Hepatocyte (in vitro differentiated cells): Measurements from ENCODE around the gene GCH1. TPM values are rescaled to one million over a fixed set of nuclear protein-coding genes. Genes with fewer than 3 reads are reported as not detected.

Source experiments
- DNase-seq: peaks from one replicate; pipeline ENCODE4 v3.0.0-alpha.2; 2016; ENCODE audit warnings: low spot score
- H2AFZ ChIP-seq: fragments of 200-600 bp; sonication (generic); 2 replicates; pipeline ENCODE4 v1.6.0; 2016; ENCODE audit warnings: antibody characterized with exemption, mild to moderate bottlenecking
- H3K27ac ChIP-seq: fragments of 200-600 bp; sonication (generic); 2 replicates; pipeline ENCODE4 v1.5.1; 2016; ENCODE audit warnings: mild to moderate bottlenecking
- H3K27me3 ChIP-seq: fragments of 200-600 bp; sonication (generic); 2 replicates; pipeline ENCODE4 v1.6.1; 2016
- H3K36me3 ChIP-seq: fragments of 200-600 bp; sonication (generic); replicated peaks from 2 replicates; pipeline ENCODE4 v1.5.1; 2016; ENCODE audit warnings: low read depth; ENCODE audit not compliant: insufficient read depth
- H3K4me1 ChIP-seq: fragments of 200-600 bp; sonication (generic); 2 replicates; pipeline ENCODE4 v1.5.1; 2016; ENCODE audit warnings: mild to moderate bottlenecking, moderate library complexity; ENCODE audit not compliant: insufficient read depth
- H3K4me2 ChIP-seq: fragments of 200-600 bp; sonication (generic); 2 replicates; pipeline ENCODE4 v1.6.0; 2016
- H3K4me3 ChIP-seq: fragments of 200-600 bp; sonication (generic); 2 replicates; pipeline ENCODE4 v1.5.1; 2016; ENCODE audit warnings: mild to moderate bottlenecking
- H3K79me2 ChIP-seq: fragments of 200-600 bp; sonication (generic); 2 replicates; pipeline ENCODE4 v1.6.0; 2017; ENCODE audit warnings: mild to moderate bottlenecking
- H3K9me2 ChIP-seq: fragments of 200-600 bp; sonication (generic); replicated peaks from 2 replicates; pipeline ENCODE4 v1.6.0; 2017; ENCODE audit warnings: mild to moderate bottlenecking; ENCODE audit not compliant: insufficient read depth
- H3K9me3 ChIP-seq: fragments of 200-600 bp; sonication (generic); 2 replicates; pipeline ENCODE4 v1.5.1; 2016; ENCODE audit warnings: low read depth, mild to moderate bottlenecking
- H4K20me1 ChIP-seq: fragments of 200-600 bp; sonication (generic); 2 replicates; pipeline ENCODE4 v1.6.0; 2016; ENCODE audit warnings: mild to moderate bottlenecking; ENCODE audit not compliant: insufficient read depth, poor library complexity, severe bottlenecking
- CTCF ChIP-seq: fragments of 200-600 bp; sonication (generic); IDR thresholded peaks from 2 replicates; pipeline ENCODE4 v1.5.1; 2016; ENCODE audit warnings: antibody characterized with exemption, mild to moderate bottlenecking; ENCODE audit not compliant: poor library complexity
- EZH2 ChIP-seq: fragments of 200-600 bp; sonication (generic); IDR thresholded peaks from 2 replicates; pipeline ENCODE4 v1.6.1; 2016; ENCODE audit warnings: antibody characterized with exemption, mild to moderate bottlenecking, borderline replicate concordance
- EZH2phosphoT487 ChIP-seq: fragments of 200-600 bp; sonication (generic); IDR thresholded peaks from one replicate; pipeline ENCODE4 v1.6.1; 2018; ENCODE audit warnings: antibody characterized with exemption, mild to moderate bottlenecking, low read depth, moderate library complexity; ENCODE audit not compliant: unreplicated experiment, severe bottlenecking
- WGBS: methylation state at CpG from one replicate; pipeline ENCODE4 v1.1.6; 2016; ENCODE audit warnings: low lambda C conversion rate; ENCODE audit errors: missing lambda C conversion rate; 5-methylcytosine and 5-hydroxymethylcytosine counted together
- polyA plus RNA-seq: library from polyadenylated mRNA; unstranded; fragments of >200 nt; fragmentation: Nextera tagmentation; extraction: Ambion mirVana; gene quantifications from 2 replicates; pipeline ENCODE4 v1.2.1, GENCODE V29; 2016
- total RNA-seq: library from RNA; depleted of rRNA; stranded (reverse); fragments of >200 nt; gene quantifications from 2 replicates; pipeline ENCODE4 v1.2.3, GENCODE V29; 2014

The GCH1 gene
- total and polyA plus RNA-seq, 2 experiments from 2014 or later, result 19.3 to 29.9 TPM

GRCh38 chr14:54813081-54813480 is 89.5 kb downstream of the GCH1 start:
- Histone ChIP-seq H3K36me3 (no peaks in the 10 kb centered on the region), H3K9me3 (no peaks in the 10 kb centered on the region), H3K27ac (no peak overlapping the region), H3K79me2 (no peaks in the 10 kb centered on the region), H2AFZ (no peak overlapping the region), H4K20me1 (no peaks in the 10 kb centered on the region), H3K9me2 (no peaks in the 10 kb centered on the region), H3K27me3 (no peaks in the 10 kb centered on the region), H3K4me3 (no peak overlapping the region), H3K4me2 (no peak overlapping the region), H3K4me1 (peaks cover 2% of the 10 kb centered on the region)
- 97% methylated on average over 2 of the region's 2 CpGs for WGBS
- TF ChIP-seq CTCF (no peak), EZH2phosphoT487 (no peak), EZH2 (no peak)
- no peak for DNase-seq

- 69% methylated on average over 6 of the region's 6 CpGs for WGBS
- Histone ChIP-seq H3K9me3 (no peaks in the 10 kb centered on the region), H3K4me1 (no peaks in the 10 kb centered on the region), H3K79me2 (no peaks in the 10 kb centered on the region), H2AFZ (no peak overlapping the region), H3K27me3 (no peaks in the 10 kb centered on the region), H3K4me3 (no peak overlapping the region), H3K27ac (no peak overlapping the region), H3K4me2 (no peak overlapping the region), H3K36me3 (no peaks in the 10 kb centered on the region), H4K20me1 (no peaks in the 10 kb centered on the region), H3K9me2 (no peaks in the 10 kb centered on the region)
- DNase-seq, result no peak
- TF ChIP-seq CTCF (no peak), EZH2phosphoT487 (no peak), EZH2 (no peak)
Observed at GRCh38 chr14:54812617-54813016, 90.0 kb downstream of the GCH1 start.

GRCh38 chr14:54809767-54810166 is 92.9 kb downstream of the GCH1 start:
- H3K4me3 ChIP-seq, result no peak overlapping the region
- no peak for TF ChIP-seq EZH2
- TF ChIP-seq CTCF, result no peak
- no peak for TF ChIP-seq EZH2phosphoT487
- no peak overlapping the region for H3K4me2 ChIP-seq
- no peaks in the 10 kb centered on the region for H3K4me1 ChIP-seq
- H3K36me3 ChIP-seq, result no peaks in the 10 kb centered on the region
- H2AFZ ChIP-seq, result no peak overlapping the region
- no peaks in the 10 kb centered on the region for H3K9me2 ChIP-seq
- WGBS, result 92% methylated on average over 8 of the region's 8 CpGs
- DNase-seq, result no peak
- no peaks in the 10 kb centered on the region for H4K20me1 ChIP-seq
- H3K79me2 ChIP-seq, result no peaks in the 10 kb centered on the region
- no peaks in the 10 kb centered on the region for H3K9me3 ChIP-seq
- no peaks in the 10 kb centered on the region for H3K27me3 ChIP-seq
- no peak overlapping the region for H3K27ac ChIP-seq
